Heart left ventricle (tissue), 13 donors: ENCODE data around the gene SEPSECS.

Experiments used
- CTCF ChIP-seq, 12 donors: fragments of 200-600 bp; sonication (generic) in 4 of 12; IDR thresholded peaks; one replicate each; pipeline versions ENCODE4 v1.5.0 to v1.8.0; 2018 to 2022; ENCODE audit warnings: antibody characterized with exemption in 12 of 12, mild to moderate bottlenecking in 5 of 12
- POLR2A ChIP-seq, 2 donors: fragments of 450-650 bp; IDR thresholded peaks; one replicate each; pipeline ENCODE4 v1.6.1; 2017; ENCODE audit warnings: antibody characterized with exemption in 2 of 2, mild to moderate bottlenecking in 2 of 2, moderate library complexity in 2 of 2
- donor health status: ischemic (EF 13 %, LVEDD 7.1; RV severe dilation, severe dysfunction).
- donor health status: DM: no; HTN: yes; CAD: no.
- donor health status: DM: no; HTN: no; CAD: no.
- donor health status: ischemic (EF 25% LVEDD 6.9; RV normal size, moderate dysfunction).
- donor health status: ischemic (EF 25% LVEDD 5.7; RV mildly dilated, moderate dysfunction).
- donor health status: ischemic (EF 35%, LVEDD 5.7; RV mildly dilated, moderate dysfunction).
- donor health status: nonischemic (EF 11% LVEDD 7.7; RV severe dilation, severe dysfunction).
- donor health status: DM: yes; HTN: yes; CAD: no.
- donor health status: PGD.
- donor health status: ischemic (EF 29% LVEDD 5.4; RV normal size, mild dysfunction).
- donor health status: nonischemic (EF 23%, LVEDD 6.1; RV moderate dilation, normal function).

- no peak for TF ChIP-seq CTCF (IDR thresholded peaks at IDR 0.05)
- no peak for TF ChIP-seq POLR2A (IDR thresholded peaks at IDR 0.05)
Measured at GRCh38 chr4:25090516-25090915, 69.7 kb downstream of the SEPSECS start.
